ENCODE results near the gene GGT7.
A peak's percentile ranks its signal among the peaks of the same experiment; 100 is the strongest.

The GGT7 gene

DNA sequence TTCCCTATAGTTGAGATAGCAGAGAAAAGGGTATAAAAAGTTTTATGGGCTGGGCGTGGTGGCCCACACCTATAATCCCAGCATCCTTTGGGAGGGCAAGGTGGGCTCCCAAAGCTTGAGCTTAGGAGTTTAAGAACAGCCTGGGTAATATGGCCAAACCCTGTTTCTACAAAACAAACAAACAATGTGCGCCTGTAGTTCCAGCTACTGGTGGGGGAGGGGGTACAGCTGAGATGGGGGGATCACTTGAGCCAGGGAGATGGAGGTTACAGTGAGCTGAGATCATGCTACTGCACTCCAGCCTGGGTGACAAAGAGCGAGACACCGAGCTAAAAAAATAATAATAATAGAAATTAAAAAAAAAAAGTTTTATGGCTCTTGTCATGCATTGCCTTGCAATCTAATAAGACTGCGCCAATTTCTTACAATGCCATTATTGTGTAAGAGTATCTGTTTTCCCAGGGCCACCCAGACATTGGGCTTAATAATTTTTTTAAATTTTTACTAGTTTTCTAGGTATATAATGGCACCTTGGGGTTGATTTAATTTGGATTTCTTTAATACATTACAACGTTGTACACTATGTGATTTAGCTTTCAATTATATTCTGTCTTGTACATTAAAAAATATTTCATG is 7.7 kb upstream of the GGT7 start:
- in situ Hi-C loops (cut with HindIII; ENCODE audit: low pct_ligation_motif_present, low sequenced_read_pairs), result no loop called here
- no peak overlapping the region for H3K27ac ChIP-seq
- H3K4me3 ChIP-seq (ENCODE audit: low read depth, low read length), result no peak overlapping the region
- H3K36me3 ChIP-seq (replicated peaks), result peaks cover 8% of the 10 kb centered on the region
- no peaks in the 10 kb centered on the region for H3K27me3 ChIP-seq (replicated peaks)
- DNase-seq, result no peak
- TF ChIP-seq, protein P1, sequence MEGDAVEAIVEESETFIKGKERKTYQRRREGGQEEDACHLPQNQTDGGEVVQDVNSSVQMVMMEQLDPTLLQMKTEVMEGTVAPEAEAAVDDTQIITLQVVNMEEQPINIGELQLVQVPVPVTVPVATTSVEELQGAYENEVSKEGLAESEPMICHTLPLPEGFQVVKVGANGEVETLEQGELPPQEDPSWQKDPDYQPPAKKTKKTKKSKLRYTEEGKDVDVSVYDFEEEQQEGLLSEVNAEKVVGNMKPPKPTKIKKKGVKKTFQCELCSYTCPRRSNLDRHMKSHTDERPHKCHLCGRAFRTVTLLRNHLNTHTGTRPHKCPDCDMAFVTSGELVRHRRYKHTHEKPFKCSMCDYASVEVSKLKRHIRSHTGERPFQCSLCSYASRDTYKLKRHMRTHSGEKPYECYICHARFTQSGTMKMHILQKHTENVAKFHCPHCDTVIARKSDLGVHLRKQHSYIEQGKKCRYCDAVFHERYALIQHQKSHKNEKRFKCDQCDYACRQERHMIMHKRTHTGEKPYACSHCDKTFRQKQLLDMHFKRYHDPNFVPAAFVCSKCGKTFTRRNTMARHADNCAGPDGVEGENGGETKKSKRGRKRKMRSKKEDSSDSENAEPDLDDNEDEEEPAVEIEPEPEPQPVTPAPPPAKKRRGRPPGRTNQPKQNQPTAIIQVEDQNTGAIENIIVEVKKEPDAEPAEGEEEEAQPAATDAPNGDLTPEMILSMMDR (IDR thresholded peaks at IDR 0.05; ENCODE audit: low read depth, low read length, missing control alignments), result no peak

DNA sequence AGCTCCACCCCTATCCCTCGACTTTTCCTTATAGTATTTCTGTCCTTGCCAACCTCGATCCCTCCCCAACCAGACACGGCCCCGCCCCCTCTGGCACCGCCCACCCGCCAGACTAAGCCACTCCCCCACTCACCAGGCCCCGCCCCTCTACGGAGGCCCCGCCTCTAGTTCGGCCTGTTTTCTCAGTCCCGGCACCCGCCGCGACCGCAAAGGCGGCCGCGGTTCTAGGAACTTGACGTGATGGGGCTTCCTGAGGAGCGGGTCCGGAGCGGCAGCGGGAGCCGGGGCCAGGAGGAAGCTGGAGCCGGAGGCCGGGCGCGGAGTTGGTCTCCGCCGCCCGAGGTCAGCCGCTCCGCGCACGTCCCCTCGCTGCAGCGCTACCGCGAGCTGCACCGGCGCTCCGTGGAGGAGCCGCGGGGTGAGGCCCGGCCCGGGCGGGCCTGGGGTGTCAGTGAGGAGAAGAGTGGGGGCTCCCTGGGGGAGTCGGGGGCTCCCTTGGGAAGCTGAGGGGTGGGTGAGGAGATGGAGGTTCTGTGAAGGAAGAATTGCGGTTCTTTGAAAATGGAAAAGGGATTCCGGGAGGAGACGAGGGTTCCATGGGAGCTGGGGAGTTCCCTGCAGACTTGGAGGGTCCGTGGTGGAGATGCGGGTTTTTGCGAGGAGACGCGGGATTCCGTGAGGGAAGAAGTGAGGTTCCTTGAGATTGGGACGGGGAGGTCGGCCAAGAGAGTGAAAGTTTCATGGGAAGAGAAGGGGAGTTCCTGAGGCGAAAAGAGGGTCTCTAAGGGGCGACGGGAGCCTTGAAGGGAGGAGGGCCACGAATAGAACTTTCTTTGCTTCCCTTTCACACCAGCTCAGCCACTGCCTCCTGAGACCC is 4.0 kb upstream of the GGT7 start, which contains the start of gene ACSS2:
ACSS2 (plus strand) TSS at position 207 of the 877 bp plus-strand sequence; CDS start at position 241, 34 bp downstream.
- Histone ChIP-seq H3K27ac (no peak within 1 kb of the TSS), H3K27me3 (replicated peaks) (no peaks in the 10 kb centered on the region), H3K36me3 (replicated peaks) (no peaks in the 10 kb centered on the region), H3K4me3 (ENCODE audit: low read depth, low read length) (peak within 1 kb of the TSS; percentile 79)
- TF ChIP-seq, protein P1 (IDR thresholded peaks at IDR 0.05; ENCODE audit: low read depth, low read length, missing control alignments), result no peak
- no peak for DNase-seq
- in situ Hi-C loops (cut with HindIII; ENCODE audit: low pct_ligation_motif_present, low sequenced_read_pairs), result no loop called here

DNA sequence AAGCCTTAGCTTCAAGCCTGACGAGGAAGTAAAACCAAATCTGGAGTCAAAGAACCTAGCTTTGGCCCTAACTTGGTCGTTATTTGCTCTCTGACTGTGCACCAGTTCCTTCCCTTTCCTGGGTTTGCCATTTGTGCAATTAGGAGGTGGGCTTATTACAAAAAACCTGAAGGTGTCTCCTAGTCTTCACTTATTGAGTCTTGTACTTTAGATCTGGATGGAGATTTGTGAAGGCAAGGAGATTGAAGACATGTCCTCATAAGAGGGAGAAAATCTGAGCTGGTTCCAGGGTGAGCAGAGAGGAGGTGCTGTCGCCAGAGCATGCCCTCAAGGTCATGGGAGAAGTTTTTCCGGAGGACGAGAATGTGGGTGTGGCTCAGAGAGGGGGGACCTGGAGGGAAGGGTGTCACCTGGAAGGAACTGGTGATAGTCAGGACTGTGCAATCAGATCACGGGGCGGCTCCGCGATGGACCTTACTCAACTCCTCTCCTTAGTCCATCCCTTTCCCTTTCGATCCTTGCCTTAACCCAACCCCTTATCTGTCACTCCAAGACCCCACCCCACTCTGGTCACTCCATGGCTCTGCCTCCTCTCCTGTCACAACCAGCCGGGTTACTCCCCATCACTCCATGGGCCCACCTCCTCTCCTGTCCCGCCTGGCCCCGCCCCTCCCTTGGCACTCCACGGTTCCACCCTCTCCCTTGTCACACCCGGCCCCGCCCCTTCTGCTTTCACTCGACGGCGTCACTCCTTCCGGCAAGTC is 3.2 kb upstream of the GGT7 start:
- TF ChIP-seq, protein P1 (IDR thresholded peaks at IDR 0.05; ENCODE audit: low read depth, low read length, missing control alignments), result peak; percentile 42

DNA sequence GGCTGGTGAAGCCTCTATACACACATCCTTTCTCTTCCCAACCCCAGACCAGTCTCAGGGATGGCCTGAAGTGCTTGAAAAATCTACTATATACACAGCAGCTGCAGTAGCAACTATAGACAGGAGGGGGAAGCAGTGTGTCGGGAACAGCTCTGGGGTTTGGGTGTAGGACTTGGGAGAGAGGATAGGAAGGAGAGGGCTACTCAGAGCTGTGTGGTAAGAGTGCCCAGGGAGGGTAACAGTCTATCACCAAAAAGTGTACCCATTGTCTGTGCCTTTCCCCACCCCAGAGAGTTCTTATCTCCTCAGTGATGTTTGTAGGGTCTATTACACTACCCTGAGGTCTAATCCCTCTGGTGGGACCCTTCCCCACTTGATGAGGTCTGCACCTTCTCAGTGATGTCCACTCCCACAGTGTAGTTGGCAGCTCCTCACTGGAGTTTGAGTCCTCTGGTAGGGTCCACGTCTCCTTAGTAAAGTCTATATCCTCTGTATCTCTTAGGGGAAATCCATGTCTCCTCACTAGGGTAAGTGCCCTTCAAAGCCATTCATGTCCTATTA is 1.5 kb upstream of the GGT7 start:
- peak; percentile 84 for DNase-seq
- Histone ChIP-seq H3K4me3 (ENCODE audit: low read depth, low read length) (no peak overlapping the region), H3K27me3 (replicated peaks) (no peaks in the 10 kb centered on the region), H3K27ac (no peak overlapping the region), H3K36me3 (replicated peaks) (no peaks in the 10 kb centered on the region)
- TF ChIP-seq, protein P1 (IDR thresholded peaks at IDR 0.05; ENCODE audit: low read depth, low read length, missing control alignments), result peak; percentile 95
- in situ Hi-C loops (cut with HindIII; ENCODE audit: low pct_ligation_motif_present, low sequenced_read_pairs), result no loop called here

More for the DNA sequence above, 3.2 kb upstream of the GGT7 start:
- peak overlapping the region; percentile 79 for H3K4me3 ChIP-seq (ENCODE audit: low read depth, low read length)
- DNase-seq, result peak; percentile 98
- H3K27ac ChIP-seq, result no peak overlapping the region
- no peaks in the 10 kb centered on the region for H3K27me3 ChIP-seq (replicated peaks)
- in situ Hi-C loops (cut with HindIII; ENCODE audit: low pct_ligation_motif_present, low sequenced_read_pairs), result no loop called here
- no peaks in the 10 kb centered on the region for H3K36me3 ChIP-seq (replicated peaks)

DNA sequence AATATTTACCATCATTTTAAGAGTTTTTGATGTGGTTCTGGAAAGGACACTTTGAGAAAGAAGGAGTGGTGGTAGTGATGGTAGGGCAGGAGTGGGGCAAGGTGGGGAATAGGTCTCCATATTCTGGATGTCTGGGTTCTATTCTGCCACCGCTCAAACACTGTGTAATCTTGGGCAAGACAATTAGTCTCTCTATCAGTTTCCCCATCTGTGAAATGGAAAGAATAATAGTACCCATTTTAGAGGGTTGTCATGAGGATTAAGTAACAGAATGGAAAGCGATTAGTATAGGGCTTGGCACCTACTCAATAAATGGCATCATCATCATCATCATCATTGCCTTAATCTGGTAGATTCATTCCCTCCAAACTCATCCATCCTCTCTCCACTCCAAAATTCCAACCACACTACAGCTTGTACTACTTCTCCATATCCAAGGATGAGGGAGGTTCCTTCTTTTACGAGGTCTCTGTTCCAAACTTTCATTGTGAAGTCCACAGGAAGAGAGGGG is 982 bp upstream of the GGT7 start:
- TF ChIP-seq, protein P1 (IDR thresholded peaks at IDR 0.05; ENCODE audit: low read depth, low read length, missing control alignments), result no peak
- H3K36me3 ChIP-seq (replicated peaks), result no peaks in the 10 kb centered on the region
- no peak for DNase-seq
- H3K27me3 ChIP-seq (replicated peaks), result no peaks in the 10 kb centered on the region
- H3K4me3 ChIP-seq (ENCODE audit: low read depth, low read length), result no peak overlapping the region
- in situ Hi-C loops (cut with HindIII; ENCODE audit: low pct_ligation_motif_present, low sequenced_read_pairs), result no loop called here
- H3K27ac ChIP-seq, result no peak overlapping the region
